H1 (cell line): ENCODE results near the gene GLYR1.

Experiments
- EGR1 ChIP-seq: IDR thresholded peaks from 2 replicates; pipeline ENCODE4 v1.6.1; 2011; ENCODE audit warnings: low read depth, low read length, borderline replicate concordance
- EP300 ChIP-seq, 2 experiments: IDR thresholded peaks; 1 replicate in 1 of 2; 2 replicates in 1 of 2; pipeline ENCODE4 v1.6.1; 2011 to 2012; ENCODE audit warnings: low read depth in 2 of 2, low read length in 2 of 2, mild to moderate bottlenecking in 2 of 2, borderline replicate concordance in 1 of 2, inconsistent platforms in 1 of 2, moderate library complexity in 1 of 2
- JUND ChIP-seq: IDR thresholded peaks from 2 replicates; pipeline ENCODE4 v1.6.1; 2011; ENCODE audit warnings: mild to moderate bottlenecking, improper control_type of control experiment, low read length
- KDM5A ChIP-seq: fragments of 200-600 bp; IDR thresholded peaks from 2 replicates; pipeline ENCODE4 v1.7.1; 2012; ENCODE audit warnings: mild to moderate bottlenecking, low read length, inconsistent platforms, mixed read lengths
- MAFK ChIP-seq: IDR thresholded peaks from 2 replicates; pipeline ENCODE4 v1.6.1; 2012; ENCODE audit warnings: low read depth, mild to moderate bottlenecking, improper control_type of control experiment, low read length
- POLR2A ChIP-seq, 2 experiments: IDR thresholded peaks; 1 replicate in 1 of 2; 2 replicates in 1 of 2; pipeline ENCODE4 v1.6.1; 2011; ENCODE audit warnings: low read depth in 2 of 2, low read length in 2 of 2, mild to moderate bottlenecking in 2 of 2; ENCODE audit errors: control extremely low read depth in 1 of 2
- POLR2AphosphoS5 ChIP-seq: IDR thresholded peaks from 2 replicates; pipeline ENCODE4 v1.6.1; 2011; ENCODE audit warnings: low read depth, low read length
- RNF2 ChIP-seq: fragments of 200-900, 300-1000 bp; sonication (generic); IDR thresholded peaks from 2 replicates; pipeline ENCODE4 v1.7.1; 2016; ENCODE audit warnings: borderline replicate concordance, low read depth, mild to moderate bottlenecking, antibody characterized with exemption, low read length; ENCODE audit not compliant: poor library complexity, severe bottlenecking; ENCODE audit errors: missing control alignments
- SIN3A ChIP-seq, 2 experiments: IDR thresholded peaks in 1 of 2; conservative IDR thresholded peaks in 1 of 2; 2 replicates each; pipeline ENCODE4 v1.6.1; 2011 to 2012; ENCODE audit warnings: low read length in 2 of 2, improper control_type of control experiment in 1 of 2, low read depth in 1 of 2, mild to moderate bottlenecking in 1 of 2
- SIX5 ChIP-seq: IDR thresholded peaks from 2 replicates; pipeline ENCODE4 v1.6.1; 2011; ENCODE audit warnings: mild to moderate bottlenecking, low read depth, low read length
- TF ChIP-seq, protein P1 (sequence below), 3 experiments: IDR thresholded peaks; 1 replicate in 2 of 3; 2 replicates in 1 of 3; pipeline versions ENCODE4 v1.5.1 to v1.6.1; 2011; ENCODE audit warnings: low read length in 3 of 3, mild to moderate bottlenecking in 3 of 3, inconsistent platforms in 2 of 3, low read depth in 1 of 3, moderate library complexity in 1 of 3; ENCODE audit not compliant: insufficient read depth in 1 of 3; ENCODE audit errors: control extremely low read depth in 1 of 3
- TF ChIP-seq, protein P2 (sequence below): fragments of 300-600 bp; sonication (generic); IDR thresholded peaks from 2 replicates; pipeline ENCODE4 v1.7.1; 2012; ENCODE audit warnings: low read length, moderate library complexity, mild to moderate bottlenecking, inconsistent platforms; ENCODE audit not compliant: insufficient replicate concordance

DNA sequence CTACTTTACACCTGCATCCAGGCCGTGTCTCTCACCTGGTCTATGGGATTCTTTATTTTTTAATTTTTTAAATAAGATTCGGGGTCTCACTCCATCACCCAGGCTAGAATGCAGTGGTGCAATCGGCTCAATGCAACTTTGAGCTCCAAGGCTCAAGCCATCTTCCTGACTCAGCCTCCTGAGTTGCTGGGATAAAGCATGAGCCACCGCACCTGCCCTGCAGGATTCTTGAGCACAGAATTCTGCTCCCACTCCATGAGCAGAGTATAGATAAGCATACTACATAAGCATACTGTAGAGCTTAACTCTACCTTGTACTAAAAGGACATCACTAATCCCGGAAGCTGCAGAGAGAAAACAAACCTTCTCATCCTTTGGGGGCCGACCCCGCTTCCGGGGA, 15.5 kb downstream of the GLYR1 start:
- no peak for TF ChIP-seq EP300 (IDR thresholded peaks at IDR 0.05; ENCODE audit: borderline replicate concordance in 1 of 2, low read depth in 2 of 2, low read length in 2 of 2)
- TF ChIP-seq, protein P1, sequence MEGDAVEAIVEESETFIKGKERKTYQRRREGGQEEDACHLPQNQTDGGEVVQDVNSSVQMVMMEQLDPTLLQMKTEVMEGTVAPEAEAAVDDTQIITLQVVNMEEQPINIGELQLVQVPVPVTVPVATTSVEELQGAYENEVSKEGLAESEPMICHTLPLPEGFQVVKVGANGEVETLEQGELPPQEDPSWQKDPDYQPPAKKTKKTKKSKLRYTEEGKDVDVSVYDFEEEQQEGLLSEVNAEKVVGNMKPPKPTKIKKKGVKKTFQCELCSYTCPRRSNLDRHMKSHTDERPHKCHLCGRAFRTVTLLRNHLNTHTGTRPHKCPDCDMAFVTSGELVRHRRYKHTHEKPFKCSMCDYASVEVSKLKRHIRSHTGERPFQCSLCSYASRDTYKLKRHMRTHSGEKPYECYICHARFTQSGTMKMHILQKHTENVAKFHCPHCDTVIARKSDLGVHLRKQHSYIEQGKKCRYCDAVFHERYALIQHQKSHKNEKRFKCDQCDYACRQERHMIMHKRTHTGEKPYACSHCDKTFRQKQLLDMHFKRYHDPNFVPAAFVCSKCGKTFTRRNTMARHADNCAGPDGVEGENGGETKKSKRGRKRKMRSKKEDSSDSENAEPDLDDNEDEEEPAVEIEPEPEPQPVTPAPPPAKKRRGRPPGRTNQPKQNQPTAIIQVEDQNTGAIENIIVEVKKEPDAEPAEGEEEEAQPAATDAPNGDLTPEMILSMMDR (IDR thresholded peaks at IDR 0.05; ENCODE audit: control extremely low read depth in 1 of 3, insufficient read depth in 1 of 3, low read depth in 1 of 3, low read length in 3 of 3), result no peak
- no peak for TF ChIP-seq POLR2A (IDR thresholded peaks at IDR 0.05; ENCODE audit: control extremely low read depth in 1 of 2, low read depth in 2 of 2, low read length in 2 of 2)
- TF ChIP-seq, protein P2, sequence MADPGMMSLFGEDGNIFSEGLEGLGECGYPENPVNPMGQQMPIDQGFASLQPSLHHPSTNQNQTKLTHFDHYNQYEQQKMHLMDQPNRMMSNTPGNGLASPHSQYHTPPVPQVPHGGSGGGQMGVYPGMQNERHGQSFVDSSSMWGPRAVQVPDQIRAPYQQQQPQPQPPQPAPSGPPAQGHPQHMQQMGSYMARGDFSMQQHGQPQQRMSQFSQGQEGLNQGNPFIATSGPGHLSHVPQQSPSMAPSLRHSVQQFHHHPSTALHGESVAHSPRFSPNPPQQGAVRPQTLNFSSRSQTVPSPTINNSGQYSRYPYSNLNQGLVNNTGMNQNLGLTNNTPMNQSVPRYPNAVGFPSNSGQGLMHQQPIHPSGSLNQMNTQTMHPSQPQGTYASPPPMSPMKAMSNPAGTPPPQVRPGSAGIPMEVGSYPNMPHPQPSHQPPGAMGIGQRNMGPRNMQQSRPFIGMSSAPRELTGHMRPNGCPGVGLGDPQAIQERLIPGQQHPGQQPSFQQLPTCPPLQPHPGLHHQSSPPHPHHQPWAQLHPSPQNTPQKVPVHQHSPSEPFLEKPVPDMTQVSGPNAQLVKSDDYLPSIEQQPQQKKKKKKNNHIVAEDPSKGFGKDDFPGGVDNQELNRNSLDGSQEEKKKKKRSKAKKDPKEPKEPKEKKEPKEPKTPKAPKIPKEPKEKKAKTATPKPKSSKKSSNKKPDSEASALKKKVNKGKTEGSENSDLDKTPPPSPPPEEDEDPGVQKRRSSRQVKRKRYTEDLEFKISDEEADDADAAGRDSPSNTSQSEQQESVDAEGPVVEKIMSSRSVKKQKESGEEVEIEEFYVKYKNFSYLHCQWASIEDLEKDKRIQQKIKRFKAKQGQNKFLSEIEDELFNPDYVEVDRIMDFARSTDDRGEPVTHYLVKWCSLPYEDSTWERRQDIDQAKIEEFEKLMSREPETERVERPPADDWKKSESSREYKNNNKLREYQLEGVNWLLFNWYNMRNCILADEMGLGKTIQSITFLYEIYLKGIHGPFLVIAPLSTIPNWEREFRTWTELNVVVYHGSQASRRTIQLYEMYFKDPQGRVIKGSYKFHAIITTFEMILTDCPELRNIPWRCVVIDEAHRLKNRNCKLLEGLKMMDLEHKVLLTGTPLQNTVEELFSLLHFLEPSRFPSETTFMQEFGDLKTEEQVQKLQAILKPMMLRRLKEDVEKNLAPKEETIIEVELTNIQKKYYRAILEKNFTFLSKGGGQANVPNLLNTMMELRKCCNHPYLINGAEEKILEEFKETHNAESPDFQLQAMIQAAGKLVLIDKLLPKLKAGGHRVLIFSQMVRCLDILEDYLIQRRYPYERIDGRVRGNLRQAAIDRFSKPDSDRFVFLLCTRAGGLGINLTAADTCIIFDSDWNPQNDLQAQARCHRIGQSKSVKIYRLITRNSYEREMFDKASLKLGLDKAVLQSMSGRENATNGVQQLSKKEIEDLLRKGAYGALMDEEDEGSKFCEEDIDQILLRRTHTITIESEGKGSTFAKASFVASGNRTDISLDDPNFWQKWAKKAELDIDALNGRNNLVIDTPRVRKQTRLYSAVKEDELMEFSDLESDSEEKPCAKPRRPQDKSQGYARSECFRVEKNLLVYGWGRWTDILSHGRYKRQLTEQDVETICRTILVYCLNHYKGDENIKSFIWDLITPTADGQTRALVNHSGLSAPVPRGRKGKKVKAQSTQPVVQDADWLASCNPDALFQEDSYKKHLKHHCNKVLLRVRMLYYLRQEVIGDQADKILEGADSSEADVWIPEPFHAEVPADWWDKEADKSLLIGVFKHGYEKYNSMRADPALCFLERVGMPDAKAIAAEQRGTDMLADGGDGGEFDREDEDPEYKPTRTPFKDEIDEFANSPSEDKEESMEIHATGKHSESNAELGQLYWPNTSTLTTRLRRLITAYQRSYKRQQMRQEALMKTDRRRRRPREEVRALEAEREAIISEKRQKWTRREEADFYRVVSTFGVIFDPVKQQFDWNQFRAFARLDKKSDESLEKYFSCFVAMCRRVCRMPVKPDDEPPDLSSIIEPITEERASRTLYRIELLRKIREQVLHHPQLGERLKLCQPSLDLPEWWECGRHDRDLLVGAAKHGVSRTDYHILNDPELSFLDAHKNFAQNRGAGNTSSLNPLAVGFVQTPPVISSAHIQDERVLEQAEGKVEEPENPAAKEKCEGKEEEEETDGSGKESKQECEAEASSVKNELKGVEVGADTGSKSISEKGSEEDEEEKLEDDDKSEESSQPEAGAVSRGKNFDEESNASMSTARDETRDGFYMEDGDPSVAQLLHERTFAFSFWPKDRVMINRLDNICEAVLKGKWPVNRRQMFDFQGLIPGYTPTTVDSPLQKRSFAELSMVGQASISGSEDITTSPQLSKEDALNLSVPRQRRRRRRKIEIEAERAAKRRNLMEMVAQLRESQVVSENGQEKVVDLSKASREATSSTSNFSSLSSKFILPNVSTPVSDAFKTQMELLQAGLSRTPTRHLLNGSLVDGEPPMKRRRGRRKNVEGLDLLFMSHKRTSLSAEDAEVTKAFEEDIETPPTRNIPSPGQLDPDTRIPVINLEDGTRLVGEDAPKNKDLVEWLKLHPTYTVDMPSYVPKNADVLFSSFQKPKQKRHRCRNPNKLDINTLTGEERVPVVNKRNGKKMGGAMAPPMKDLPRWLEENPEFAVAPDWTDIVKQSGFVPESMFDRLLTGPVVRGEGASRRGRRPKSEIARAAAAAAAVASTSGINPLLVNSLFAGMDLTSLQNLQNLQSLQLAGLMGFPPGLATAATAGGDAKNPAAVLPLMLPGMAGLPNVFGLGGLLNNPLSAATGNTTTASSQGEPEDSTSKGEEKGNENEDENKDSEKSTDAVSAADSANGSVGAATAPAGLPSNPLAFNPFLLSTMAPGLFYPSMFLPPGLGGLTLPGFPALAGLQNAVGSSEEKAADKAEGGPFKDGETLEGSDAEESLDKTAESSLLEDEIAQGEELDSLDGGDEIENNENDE, result no peak
- TF ChIP-seq RNF2, result no peak
- TF ChIP-seq SIX5, result no peak
- no peak for TF ChIP-seq JUND
- no peak for TF ChIP-seq POLR2AphosphoS5
- TF ChIP-seq EGR1, result no peak
- no peak for TF ChIP-seq KDM5A
- no peak for TF ChIP-seq MAFK
- no peak for TF ChIP-seq SIN3A (conservative IDR thresholded peaks at IDR 0.05 in 1 of 2, IDR thresholded peaks at IDR 0.05 in 1 of 2; ENCODE audit: low read depth in 1 of 2, low read length in 2 of 2)
